Measurements from ENCODE around the gene SORD.
"Not testable (repeated sequence)": the region's sequence is repeated elsewhere in the genome, so short reads cannot be mapped to it uniquely, and the experiment has no call there.

SORD gene

GRCh38 chr15:45048449-45048793 lies 25.4 kb downstream of the SORD start:
- not testable (repeated sequence) for H3K9ac ChIP-seq (ENCODE audit: low read depth, low read length); H4K20me1 ChIP-seq (ENCODE audit: insufficient read depth, low read length); H3K4me1 ChIP-seq (ENCODE audit: insufficient read depth, low read length); H3K27ac ChIP-seq (ENCODE audit: low read length); H3K4me3 ChIP-seq (ENCODE audit: low read depth in 1 of 2, low read length in 2 of 2); DNase-seq; H3K79me2 ChIP-seq (ENCODE audit: insufficient read depth, low read length); ATAC-seq (ENCODE audit: insufficient read depth, low read depth); H3K27me3 ChIP-seq (ENCODE audit: insufficient read depth, low read length, poor library complexity); H2AFZ ChIP-seq (ENCODE audit: low read depth, low read length); H3K4me2 ChIP-seq (ENCODE audit: insufficient read depth, low read length)
- peaks cover 23% of the 10 kb centered on the region for H3K9me3 ChIP-seq (ENCODE audit: insufficient read depth, low read length, severe bottlenecking)
- H3K36me3 ChIP-seq (ENCODE audit: insufficient read depth, low read length): peaks cover 72% of the 10 kb centered on the region

GRCh38 chr15:45048794-45049631 lies 26.0 kb downstream of the SORD start:
- Histone ChIP-seq H3K27me3 (ENCODE audit: insufficient read depth, low read length, poor library complexity) (no peaks in the 10 kb centered on the region), H3K4me3 (ENCODE audit: low read depth in 1 of 2, low read length in 2 of 2) (no peak overlapping the region), H3K4me2 (ENCODE audit: insufficient read depth, low read length) (no peak overlapping the region), H3K9me3 (ENCODE audit: insufficient read depth, low read length, severe bottlenecking) (peaks cover 23% of the 10 kb centered on the region), H3K79me2 (ENCODE audit: insufficient read depth, low read length) (no peaks in the 10 kb centered on the region), H2AFZ (ENCODE audit: low read depth, low read length) (no peak overlapping the region), H3K9ac (ENCODE audit: low read depth, low read length) (no peak overlapping the region), H4K20me1 (ENCODE audit: insufficient read depth, low read length) (no peaks in the 10 kb centered on the region), H3K36me3 (ENCODE audit: insufficient read depth, low read length) (peaks cover 72% of the 10 kb centered on the region), H3K4me1 (ENCODE audit: insufficient read depth, low read length) (no peaks in the 10 kb centered on the region), H3K27ac (ENCODE audit: low read length) (no peak overlapping the region)
- DNase-seq (no peak), ATAC-seq (ENCODE audit: insufficient read depth, low read depth) (no peak)
- TF ChIP-seq CTCF (IDR thresholded peaks at IDR 0.05; ENCODE audit: borderline replicate concordance, extremely low read depth, low read length, poor library complexity, severe bottlenecking) (no peak), EZH2 (IDR thresholded peaks at IDR 0.05; ENCODE audit: borderline replicate concordance, low read depth, low read length, severe bottlenecking) (no peak)

- DNase-seq (no peak), ATAC-seq (ENCODE audit: insufficient read depth, low read depth) (no peak)
- Histone ChIP-seq H3K27me3 (ENCODE audit: insufficient read depth, low read length, poor library complexity) (no peaks in the 10 kb centered on the region), H3K9ac (ENCODE audit: low read depth, low read length) (no peak overlapping the region), H3K36me3 (ENCODE audit: insufficient read depth, low read length) (peaks cover 63% of the 10 kb centered on the region), H3K79me2 (ENCODE audit: insufficient read depth, low read length) (no peaks in the 10 kb centered on the region), H4K20me1 (ENCODE audit: insufficient read depth, low read length) (no peaks in the 10 kb centered on the region), H3K4me2 (ENCODE audit: insufficient read depth, low read length) (no peak overlapping the region), H3K4me3 (ENCODE audit: low read depth in 1 of 2, low read length in 2 of 2) (no peak overlapping the region), H3K9me3 (ENCODE audit: insufficient read depth, low read length, severe bottlenecking) (peaks cover 23% of the 10 kb centered on the region), H3K4me1 (ENCODE audit: insufficient read depth, low read length) (no peaks in the 10 kb centered on the region), H3K27ac (ENCODE audit: low read length) (no peak overlapping the region), H2AFZ (ENCODE audit: low read depth, low read length) (no peak overlapping the region)
- TF ChIP-seq CTCF (IDR thresholded peaks at IDR 0.05; ENCODE audit: borderline replicate concordance, extremely low read depth, low read length, poor library complexity, severe bottlenecking) (no peak), EZH2 (IDR thresholded peaks at IDR 0.05; ENCODE audit: borderline replicate concordance, low read depth, low read length, severe bottlenecking) (no peak)
These were observed 27.6 kb downstream of the SORD start for GRCh38 chr15:45050587-45050986.

- H4K20me1 ChIP-seq (ENCODE audit: insufficient read depth, low read length); H3K79me2 ChIP-seq (ENCODE audit: insufficient read depth, low read length): not testable (repeated sequence)
These were observed 29.7 kb downstream of the SORD start for GRCh38 chr15:45052676-45053075.

GRCh38 chr15:45058690-45059675 lies 36.0 kb downstream of the SORD start:
- not testable (repeated sequence) for H4K20me1 ChIP-seq (ENCODE audit: insufficient read depth, low read length); DNase-seq; H3K9ac ChIP-seq (ENCODE audit: low read depth, low read length); H3K79me2 ChIP-seq (ENCODE audit: insufficient read depth, low read length); H3K4me2 ChIP-seq (ENCODE audit: insufficient read depth, low read length); H3K4me3 ChIP-seq (ENCODE audit: low read depth in 1 of 2, low read length in 2 of 2); H3K27me3 ChIP-seq (ENCODE audit: insufficient read depth, low read length, poor library complexity); H3K36me3 ChIP-seq (ENCODE audit: insufficient read depth, low read length); H3K4me1 ChIP-seq (ENCODE audit: insufficient read depth, low read length); H3K9me3 ChIP-seq (ENCODE audit: insufficient read depth, low read length, severe bottlenecking); H3K27ac ChIP-seq (ENCODE audit: low read length); H2AFZ ChIP-seq (ENCODE audit: low read depth, low read length); ATAC-seq (ENCODE audit: insufficient read depth, low read depth)

More at GRCh38 chr15:45052676-45053075, 29.7 kb downstream of the SORD start:
- ATAC-seq (ENCODE audit: insufficient read depth, low read depth); H3K27me3 ChIP-seq (ENCODE audit: insufficient read depth, low read length, poor library complexity); H3K4me2 ChIP-seq (ENCODE audit: insufficient read depth, low read length); H3K27ac ChIP-seq (ENCODE audit: low read length); H3K4me1 ChIP-seq (ENCODE audit: insufficient read depth, low read length); H3K4me3 ChIP-seq (ENCODE audit: low read depth in 1 of 2, low read length in 2 of 2); H2AFZ ChIP-seq (ENCODE audit: low read depth, low read length); DNase-seq; H3K9ac ChIP-seq (ENCODE audit: low read depth, low read length): not testable (repeated sequence)
- Histone ChIP-seq H3K36me3 (ENCODE audit: insufficient read depth, low read length) (peaks cover 55% of the 10 kb centered on the region), H3K9me3 (ENCODE audit: insufficient read depth, low read length, severe bottlenecking) (peaks cover 21% of the 10 kb centered on the region)

GRCh38 chr15:45062301-45062700 lies 39.3 kb downstream of the SORD start:
- H3K4me3 ChIP-seq (ENCODE audit: low read depth in 1 of 2, low read length in 2 of 2); H4K20me1 ChIP-seq (ENCODE audit: insufficient read depth, low read length); H3K4me1 ChIP-seq (ENCODE audit: insufficient read depth, low read length); H3K4me2 ChIP-seq (ENCODE audit: insufficient read depth, low read length); H3K9me3 ChIP-seq (ENCODE audit: insufficient read depth, low read length, severe bottlenecking); H3K9ac ChIP-seq (ENCODE audit: low read depth, low read length); H3K79me2 ChIP-seq (ENCODE audit: insufficient read depth, low read length); H3K27ac ChIP-seq (ENCODE audit: low read length); DNase-seq; H3K27me3 ChIP-seq (ENCODE audit: insufficient read depth, low read length, poor library complexity); H2AFZ ChIP-seq (ENCODE audit: low read depth, low read length); ATAC-seq (ENCODE audit: insufficient read depth, low read depth): not testable (repeated sequence)
- H3K36me3 ChIP-seq (ENCODE audit: insufficient read depth, low read length): peaks cover 12% of the 10 kb centered on the region; the same call in 1 of the 2 replicates
